MG63 (cell line): ENCODE data around the gene TTBK1. TPM values are rescaled to one million over a fixed set of nuclear protein-coding genes. Genes with fewer than 3 reads are reported as not detected.

ENCODE experiments used
- DNase-seq: peaks from one replicate; pipeline ENCODE4 v3.0.0-alpha.2; 2020
- H3K27me3 ChIP-seq: fragments of 250-450 bp; sonication (Bioruptor Pico); 2 replicates; pipeline ENCODE4 v1.5.1; 2020; ENCODE audit warnings: mild to moderate bottlenecking, moderate library complexity
- H3K36me3 ChIP-seq: fragments of 250-450 bp; sonication (Bioruptor Pico); 2 replicates; pipeline ENCODE4 v1.5.1; 2020; ENCODE audit warnings: mild to moderate bottlenecking, moderate library complexity
- H3K4me3 ChIP-seq: fragments of 250-450 bp; sonication (Bioruptor Pico); 2 replicates; pipeline ENCODE4 v1.5.1; 2020; ENCODE audit warnings: mild to moderate bottlenecking, moderate library complexity
- H3K9me3 ChIP-seq: fragments of 250-450 bp; sonication (Bioruptor Pico); 2 replicates; pipeline ENCODE4 v1.5.1; 2020; ENCODE audit warnings: mild to moderate bottlenecking, moderate library complexity
- total RNA-seq: library from RNA; depleted of rRNA; stranded (reverse); fragments of >200 nt; shearing (Covaris generic); gene quantifications from 2 replicates; pipeline ENCODE4 v1.2.3, GENCODE V29; 2014; ENCODE audit warnings: low replicate concordance

Gene TTBK1
- total RNA-seq, 1 experiment from 2014 or later, result not detected

DNA sequence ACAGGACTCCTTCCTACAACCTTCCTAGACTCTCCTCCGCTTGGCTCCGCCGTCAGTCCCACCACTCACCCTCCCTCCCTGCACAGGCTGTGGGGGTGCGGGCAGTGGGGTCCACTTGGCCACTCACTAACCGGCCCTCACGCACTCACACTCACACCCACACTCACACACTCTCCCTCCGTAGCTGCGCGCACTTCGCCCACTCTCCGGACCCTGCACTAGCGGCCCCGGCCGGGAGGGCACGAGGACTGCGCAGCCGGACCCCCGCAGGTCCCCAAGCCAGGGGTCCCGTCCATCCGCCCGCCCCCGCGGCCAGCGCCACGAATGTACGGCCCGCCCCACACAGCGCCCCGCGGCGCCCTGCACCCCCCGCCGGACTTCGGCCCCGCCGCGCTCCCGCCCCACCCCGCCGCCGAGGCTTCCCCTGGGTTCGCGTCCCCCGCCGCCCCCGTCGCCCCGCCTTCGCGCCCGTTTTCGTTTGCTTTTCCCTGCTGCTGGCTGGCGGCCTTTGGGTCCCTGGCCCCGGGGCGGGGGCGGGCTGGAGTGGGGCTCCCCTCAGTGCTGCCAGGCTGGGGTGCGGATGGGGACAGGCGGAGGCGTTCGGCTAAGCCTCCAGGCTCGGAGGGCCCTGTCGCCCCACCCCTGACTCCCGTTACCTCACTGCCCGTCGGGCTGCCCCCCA is 31.8 kb downstream of the TTBK1 start:
- Histone ChIP-seq H3K27me3 (no peaks in the 10 kb centered on the region), H3K36me3 (no peaks in the 10 kb centered on the region), H3K4me3 (no peak overlapping the region), H3K9me3 (no peaks in the 10 kb centered on the region)
- DNase-seq, result no peak

- H3K36me3 ChIP-seq, result no peaks in the 10 kb centered on the region
- no peak overlapping the region for H3K4me3 ChIP-seq
- no peaks in the 10 kb centered on the region for H3K9me3 ChIP-seq
- DNase-seq, result no peak
- H3K27me3 ChIP-seq, result no peaks in the 10 kb centered on the region
These were observed 32.7 kb downstream of the TTBK1 start for GRCh38 chr6:43275801-43276576.

- no peaks in the 10 kb centered on the region for H3K27me3 ChIP-seq
- H3K9me3 ChIP-seq, result no peaks in the 10 kb centered on the region
- DNase-seq, result no peak
- no peak overlapping the region for H3K4me3 ChIP-seq
- no peaks in the 10 kb centered on the region for H3K36me3 ChIP-seq
These were observed 33.5 kb downstream of the TTBK1 start for GRCh38 chr6:43276577-43277305.

DNA sequence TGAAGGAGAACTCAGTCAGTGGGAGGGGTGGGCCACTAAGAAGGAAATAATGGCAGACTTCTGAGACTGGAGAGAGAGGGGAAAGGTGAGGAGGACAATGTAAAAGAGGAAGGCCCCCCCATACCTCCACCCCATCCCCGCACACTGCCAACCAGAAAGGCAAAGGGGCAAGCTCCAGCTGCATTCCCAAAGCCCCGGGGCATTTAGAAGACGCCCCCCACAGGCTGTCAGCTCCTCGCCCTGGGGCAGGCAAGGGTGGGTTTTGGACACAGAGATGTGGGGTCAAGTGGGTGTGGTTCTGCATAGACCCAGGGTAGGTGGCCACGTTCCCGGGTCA is 34.0 kb downstream of the TTBK1 start:
- no peak for DNase-seq
- Histone ChIP-seq H3K27me3 (no peaks in the 10 kb centered on the region), H3K36me3 (no peaks in the 10 kb centered on the region), H3K4me3 (no peak overlapping the region), H3K9me3 (no peaks in the 10 kb centered on the region)

DNA sequence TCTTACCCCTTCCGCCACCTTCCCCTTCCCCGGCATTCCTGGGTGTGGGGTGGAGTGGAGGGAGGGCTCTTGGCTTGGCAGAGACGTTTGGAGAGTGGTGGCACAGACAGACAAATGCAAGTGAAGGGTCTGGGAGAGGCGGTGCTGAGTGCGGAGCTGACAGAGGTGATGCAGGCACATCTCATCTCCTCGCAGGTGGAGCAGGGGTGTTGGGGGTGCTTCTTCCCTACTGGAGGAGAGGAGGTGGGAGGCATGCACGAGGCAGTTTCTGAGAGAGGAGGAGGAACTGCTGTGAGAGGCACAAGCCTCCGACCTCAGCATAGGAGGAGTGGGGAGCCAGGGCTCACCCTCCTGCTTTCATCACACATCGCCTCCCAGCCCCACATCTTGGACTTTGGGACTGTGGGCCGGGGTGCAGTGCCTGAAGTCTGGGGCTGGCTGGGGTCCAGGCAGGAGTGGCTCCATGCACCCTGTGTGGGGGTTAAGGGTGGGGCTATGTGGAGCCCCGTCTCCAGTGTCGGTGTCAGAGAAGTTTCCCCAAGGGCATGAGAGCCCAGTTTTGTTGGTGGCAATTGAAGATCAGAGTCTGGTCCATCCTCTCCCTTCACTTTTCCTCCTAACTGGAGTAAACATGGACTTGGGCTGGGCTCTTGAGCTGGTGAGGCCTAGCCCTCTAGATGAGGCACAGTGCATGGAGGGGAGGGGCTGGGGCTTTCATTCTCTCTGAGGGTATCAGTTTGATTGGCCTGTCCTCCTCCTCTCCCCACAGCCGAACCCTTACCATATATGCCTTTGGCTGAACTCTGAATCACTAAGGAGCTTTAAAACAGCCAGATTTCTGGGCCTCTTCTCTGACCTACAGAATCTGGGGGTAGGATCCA is 34.6 kb downstream of the TTBK1 start:
- no peak for DNase-seq
- Histone ChIP-seq H3K9me3 (no peaks in the 10 kb centered on the region), H3K36me3 (no peaks in the 10 kb centered on the region), H3K27me3 (no peaks in the 10 kb centered on the region), H3K4me3 (no peak overlapping the region)

- Histone ChIP-seq H3K36me3 (no peaks in the 10 kb centered on the region), H3K27me3 (no peaks in the 10 kb centered on the region)
- no peak for DNase-seq
These were observed 35.3 kb downstream of the TTBK1 start for GRCh38 chr6:43278524-43279078.

DNA sequence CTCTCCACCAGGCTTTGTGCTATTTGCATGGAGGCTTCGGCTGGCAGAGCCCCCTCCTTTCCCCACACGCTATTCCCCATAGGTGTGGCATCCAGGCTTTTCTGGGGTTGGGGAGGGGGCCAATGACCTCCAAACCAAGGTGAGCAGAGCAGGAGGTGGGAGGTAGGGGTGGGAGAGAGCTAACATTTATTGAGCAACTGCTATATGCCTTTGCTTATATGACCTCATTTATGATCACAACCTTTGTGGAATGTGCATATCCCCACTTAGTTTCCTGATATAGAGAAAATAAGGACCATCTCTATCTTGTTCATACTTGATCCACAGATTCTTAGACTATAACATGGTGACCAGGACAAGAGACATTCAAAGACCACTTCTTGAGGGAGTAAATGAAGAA is 37.0 kb downstream of the TTBK1 start:
- DNase-seq, result no peak
- Histone ChIP-seq H3K9me3 (no peaks in the 10 kb centered on the region), H3K27me3 (no peaks in the 10 kb centered on the region), H3K36me3 (no peaks in the 10 kb centered on the region), H3K4me3 (no peak overlapping the region)

More at GRCh38 chr6:43278524-43279078, 35.3 kb downstream of the TTBK1 start:
- Histone ChIP-seq H3K4me3 (no peak overlapping the region), H3K9me3 (no peaks in the 10 kb centered on the region)

- Histone ChIP-seq H3K27me3 (no peaks in the 10 kb centered on the region), H3K4me3 (no peak overlapping the region), H3K36me3 (no peaks in the 10 kb centered on the region), H3K9me3 (no peaks in the 10 kb centered on the region)
- no peak for DNase-seq
These were observed 38.8 kb downstream of the TTBK1 start for GRCh38 chr6:43282060-43282459.

DNA sequence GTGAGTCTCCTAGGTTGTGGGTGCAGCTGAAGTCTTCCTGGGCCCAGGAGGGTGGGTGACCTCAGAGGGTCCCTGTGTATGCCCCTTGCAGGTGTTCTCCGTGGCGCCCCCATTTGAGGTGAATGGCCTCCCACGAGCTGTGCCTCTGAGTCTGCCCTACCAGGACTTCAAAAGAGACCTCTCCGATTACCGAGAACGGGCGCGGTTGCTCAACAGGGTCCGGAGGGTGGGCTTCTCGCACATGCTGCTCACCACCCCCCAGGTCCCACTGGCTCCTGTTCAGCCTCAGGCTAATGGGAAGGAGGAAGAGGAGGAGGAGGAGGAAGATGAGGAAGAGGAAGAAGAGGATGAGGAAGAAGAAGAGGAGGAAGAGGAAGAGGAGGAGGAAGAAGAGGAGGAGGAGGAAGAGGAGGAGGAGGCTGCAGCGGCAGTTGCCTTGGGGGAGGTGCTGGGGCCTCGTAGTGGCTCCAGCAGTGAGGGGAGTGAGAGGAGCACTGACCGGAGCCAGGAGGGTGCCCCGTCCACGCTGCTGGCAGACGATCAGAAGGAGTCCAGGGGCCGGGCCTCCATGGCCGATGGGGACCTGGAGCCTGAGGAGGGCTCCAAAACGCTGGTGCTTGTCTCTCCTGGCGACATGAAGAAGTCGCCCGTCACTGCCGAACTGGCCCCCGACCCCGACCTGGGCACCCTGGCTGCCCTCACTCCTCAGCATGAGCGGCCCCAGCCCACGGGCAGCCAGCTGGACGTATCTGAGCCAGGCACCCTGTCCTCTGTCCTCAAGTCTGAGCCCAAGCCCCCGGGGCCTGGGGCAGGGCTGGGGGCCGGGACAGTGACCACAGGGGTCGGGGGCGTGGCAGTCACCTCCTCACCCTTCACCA is 39.6 kb downstream of the TTBK1 start:
- DNase-seq, result no peak
- H3K36me3 ChIP-seq, result no peaks in the 10 kb centered on the region
- H3K9me3 ChIP-seq, result no peaks in the 10 kb centered on the region
- H3K4me3 ChIP-seq, result no peak overlapping the region
- no peaks in the 10 kb centered on the region for H3K27me3 ChIP-seq

DNA sequence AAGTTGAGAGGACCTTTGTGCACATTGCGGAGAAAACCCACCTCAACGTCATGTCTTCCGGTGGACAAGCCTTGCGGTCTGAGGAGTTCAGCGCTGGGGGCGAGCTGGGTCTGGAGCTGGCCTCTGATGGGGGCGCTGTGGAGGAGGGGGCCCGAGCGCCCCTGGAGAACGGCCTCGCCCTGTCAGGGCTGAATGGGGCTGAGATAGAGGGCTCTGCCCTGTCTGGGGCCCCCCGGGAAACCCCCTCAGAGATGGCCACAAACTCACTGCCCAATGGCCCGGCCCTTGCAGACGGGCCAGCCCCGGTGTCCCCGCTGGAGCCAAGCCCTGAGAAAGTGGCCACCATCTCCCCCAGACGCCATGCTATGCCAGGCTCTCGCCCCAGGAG is 40.2 kb downstream of the TTBK1 start:
- H3K36me3 ChIP-seq, result no peaks in the 10 kb centered on the region
- DNase-seq, result no peak
- no peaks in the 10 kb centered on the region for H3K9me3 ChIP-seq

DNA sequence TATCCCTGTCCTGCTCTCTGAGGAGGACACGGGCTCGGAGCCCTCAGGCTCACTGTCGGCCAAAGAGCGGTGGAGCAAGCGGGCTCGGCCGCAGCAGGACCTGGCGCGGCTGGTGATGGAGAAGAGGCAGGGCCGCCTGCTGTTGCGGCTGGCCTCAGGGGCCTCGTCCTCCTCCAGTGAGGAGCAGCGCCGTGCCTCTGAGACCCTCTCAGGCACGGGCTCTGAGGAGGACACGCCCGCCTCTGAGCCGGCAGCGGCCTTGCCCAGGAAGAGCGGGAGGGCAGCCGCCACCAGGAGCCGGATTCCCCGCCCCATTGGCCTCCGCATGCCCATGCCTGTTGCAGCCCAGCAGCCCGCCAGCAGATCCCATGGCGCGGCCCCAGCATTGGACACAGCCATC is 40.6 kb downstream of the TTBK1 start:
- no peak overlapping the region for H3K4me3 ChIP-seq
- H3K9me3 ChIP-seq, result no peaks in the 10 kb centered on the region
- DNase-seq, result no peak
- no peaks in the 10 kb centered on the region for H3K36me3 ChIP-seq
- no peaks in the 10 kb centered on the region for H3K27me3 ChIP-seq

More for the DNA sequence above, 40.2 kb downstream of the TTBK1 start:
- Histone ChIP-seq H3K27me3 (no peaks in the 10 kb centered on the region), H3K4me3 (no peak overlapping the region)

DNA sequence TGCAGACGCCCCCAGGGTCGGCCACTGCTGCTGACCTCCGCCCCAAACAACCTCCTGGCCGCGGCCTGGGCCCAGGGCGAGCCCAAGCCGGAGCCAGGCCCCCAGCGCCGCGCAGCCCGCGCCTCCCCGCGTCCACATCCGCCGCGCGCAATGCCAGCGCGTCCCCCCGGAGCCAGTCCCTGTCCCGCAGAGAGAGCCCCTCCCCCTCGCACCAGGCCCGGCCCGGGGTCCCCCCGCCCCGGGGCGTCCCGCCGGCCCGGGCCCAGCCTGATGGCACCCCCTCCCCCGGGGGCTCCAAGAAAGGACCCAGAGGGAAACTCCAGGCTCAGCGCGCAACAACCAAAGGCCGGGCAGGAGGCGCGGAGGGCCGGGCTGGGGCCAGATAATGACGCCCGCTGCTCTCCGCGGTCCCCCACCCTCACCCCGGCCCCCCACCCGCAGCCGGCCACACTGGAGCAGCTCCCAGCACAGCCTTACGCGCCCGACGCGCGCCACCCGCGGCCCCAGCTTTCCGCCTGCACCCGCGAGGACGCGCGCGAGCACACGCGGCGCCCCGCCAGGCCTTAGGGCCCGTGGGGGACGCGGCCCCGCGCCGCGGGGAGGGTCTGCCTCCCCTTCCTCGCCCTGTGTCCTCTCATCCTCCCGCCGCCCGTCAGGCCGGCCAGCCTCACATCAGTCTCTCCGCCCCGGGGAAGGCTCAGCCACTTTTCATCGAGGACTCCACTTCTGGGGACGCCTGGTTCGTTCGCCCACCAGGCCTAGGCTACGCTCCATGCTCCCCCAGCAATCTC is 41.9 kb downstream of the TTBK1 start:
- Histone ChIP-seq H3K27me3 (no peaks in the 10 kb centered on the region), H3K36me3 (no peaks in the 10 kb centered on the region), H3K9me3 (no peaks in the 10 kb centered on the region), H3K4me3 (no peak overlapping the region)
- DNase-seq, result no peak

GRCh38 chr6:43285832-43286231 is 42.6 kb downstream of the TTBK1 start:
- Histone ChIP-seq H3K36me3 (no peaks in the 10 kb centered on the region), H3K27me3 (no peaks in the 10 kb centered on the region), H3K4me3 (no peak overlapping the region), H3K9me3 (no peaks in the 10 kb centered on the region)
- no peak for DNase-seq

DNA sequence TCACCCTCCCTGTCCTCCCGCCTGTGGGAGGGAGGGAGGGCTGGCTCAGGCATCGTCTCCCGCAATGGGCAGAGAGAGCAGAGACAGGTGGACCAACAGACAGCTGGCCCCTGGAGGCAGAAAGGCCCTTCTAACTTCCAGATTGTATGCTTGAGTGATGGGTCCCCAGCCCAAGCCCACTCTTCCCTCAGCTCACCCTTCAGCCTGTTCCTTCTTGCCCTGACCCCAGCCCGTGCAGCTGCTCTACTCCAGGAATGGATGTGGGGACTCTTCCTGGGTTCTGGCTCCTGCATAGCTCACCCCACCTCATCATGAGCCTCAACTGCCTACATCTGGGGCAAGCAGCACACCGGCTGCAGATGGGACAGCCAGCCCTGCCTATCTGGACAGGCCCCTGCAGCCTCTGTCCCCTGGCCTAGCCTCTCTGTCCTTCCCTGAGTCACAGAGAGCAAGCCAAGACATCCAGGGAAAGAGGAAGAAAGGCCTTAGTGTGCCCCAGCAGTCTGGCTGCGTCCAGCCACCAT is 43.2 kb downstream of the TTBK1 start:
- Histone ChIP-seq H3K27me3 (no peaks in the 10 kb centered on the region), H3K4me3 (no peak overlapping the region), H3K9me3 (no peaks in the 10 kb centered on the region), H3K36me3 (no peaks in the 10 kb centered on the region)
- DNase-seq, result no peak
